Measurements from ENCODE around the gene ADAMTS5.

Gene ADAMTS5

GRCh38 chr21:26941421-26941820, 25.5 kb downstream of the ADAMTS5 start:
- DNase-seq (ENCODE audit: low read depth in 2 of 2): peak in 1 of 2 donors; percentile 57
- H3K4me3 ChIP-seq (replicated peaks in 1 of 2; ENCODE audit: low read depth in 2 of 2, low read length in 2 of 2): no peak overlapping the region
- TF ChIP-seq CTCF (IDR thresholded peaks at IDR 0.05; ENCODE audit: low read depth, low read length): no peak

- peak; percentile 43 to 74 for DNase-seq (ENCODE audit: low read depth in 2 of 2)
- no peak for TF ChIP-seq CTCF (IDR thresholded peaks at IDR 0.05; ENCODE audit: low read depth, low read length)
- no peak overlapping the region for H3K4me3 ChIP-seq (replicated peaks in 1 of 2; ENCODE audit: low read depth in 2 of 2, low read length in 2 of 2)
These were observed 27.2 kb downstream of the ADAMTS5 start for GRCh38 chr21:26939601-26940111.

GRCh38 chr21:26936641-26937040, 30.2 kb downstream of the ADAMTS5 start:
- no peak for TF ChIP-seq CTCF (IDR thresholded peaks at IDR 0.05; ENCODE audit: low read depth, low read length)
- H3K4me3 ChIP-seq (replicated peaks in 1 of 2; ENCODE audit: low read depth in 2 of 2, low read length in 2 of 2): no peak overlapping the region
- DNase-seq (ENCODE audit: low read depth in 2 of 2): no peak

- DNase-seq (ENCODE audit: low read depth in 2 of 2): no peak
- no peak for TF ChIP-seq CTCF (IDR thresholded peaks at IDR 0.05; ENCODE audit: low read depth, low read length)
- H3K4me3 ChIP-seq (replicated peaks in 1 of 2; ENCODE audit: low read depth in 2 of 2, low read length in 2 of 2): no peak overlapping the region
These were observed 30.9 kb downstream of the ADAMTS5 start for GRCh38 chr21:26935977-26936376.

GRCh38 chr21:26934383-26934782, 32.5 kb downstream of the ADAMTS5 start:
- no peak for DNase-seq (ENCODE audit: low read depth in 2 of 2)
- no peak overlapping the region for H3K4me3 ChIP-seq (replicated peaks in 1 of 2; ENCODE audit: low read depth in 2 of 2, low read length in 2 of 2)
- TF ChIP-seq CTCF (IDR thresholded peaks at IDR 0.05; ENCODE audit: low read depth, low read length): no peak

GRCh38 chr21:26933448-26933847, 33.4 kb downstream of the ADAMTS5 start:
- DNase-seq (ENCODE audit: low read depth in 2 of 2): no peak
- no peak for TF ChIP-seq CTCF (IDR thresholded peaks at IDR 0.05; ENCODE audit: low read depth, low read length)
- H3K4me3 ChIP-seq (replicated peaks in 1 of 2; ENCODE audit: low read depth in 2 of 2, low read length in 2 of 2): no peak overlapping the region

GRCh38 chr21:26925636-26926035, 41.3 kb downstream of the ADAMTS5 start:
- no peak overlapping the region for H3K4me3 ChIP-seq (replicated peaks in 1 of 2; ENCODE audit: low read depth in 2 of 2, low read length in 2 of 2)
- DNase-seq (ENCODE audit: low read depth in 2 of 2): no peak
- TF ChIP-seq CTCF (IDR thresholded peaks at IDR 0.05; ENCODE audit: low read depth, low read length): no peak
